ENCODE data around the gene ZNF804B.

DNA sequence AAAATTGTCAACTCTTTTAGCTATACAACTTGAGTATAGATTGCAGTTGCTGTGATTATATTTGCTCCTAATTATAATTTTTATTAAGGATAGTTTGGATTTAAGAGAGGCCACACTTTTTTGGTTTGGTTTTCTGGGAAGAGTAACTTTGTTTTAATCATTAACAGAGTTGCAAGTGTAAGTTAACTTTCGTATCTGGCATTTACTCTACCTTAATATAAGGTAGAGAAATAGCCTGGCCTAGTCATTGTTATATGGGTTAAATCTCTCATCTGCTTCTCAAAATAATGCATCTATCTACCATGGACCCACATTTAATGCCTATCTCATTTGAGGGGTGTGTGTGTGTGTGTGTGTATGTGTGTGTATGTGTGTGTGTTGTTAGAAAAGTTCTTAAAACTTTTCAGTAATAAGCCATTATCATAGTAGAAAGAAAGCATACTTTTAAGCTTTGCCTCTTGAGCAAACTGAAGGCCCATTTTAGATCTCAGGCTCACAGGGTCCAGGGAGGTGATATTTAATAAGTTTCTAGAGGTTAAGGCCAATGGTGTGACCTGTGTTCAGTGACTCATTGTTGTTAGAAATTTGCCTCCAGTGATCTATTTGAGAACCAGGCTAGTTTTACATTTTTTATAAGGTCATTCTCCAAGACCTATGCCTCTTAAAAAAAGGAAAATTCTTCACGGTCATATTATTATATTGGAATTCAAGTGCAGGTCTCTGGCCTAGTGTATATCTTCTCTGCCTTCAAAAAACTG, 47.0 kb downstream of the ZNF804B start:
- TF ChIP-seq, protein P1, sequence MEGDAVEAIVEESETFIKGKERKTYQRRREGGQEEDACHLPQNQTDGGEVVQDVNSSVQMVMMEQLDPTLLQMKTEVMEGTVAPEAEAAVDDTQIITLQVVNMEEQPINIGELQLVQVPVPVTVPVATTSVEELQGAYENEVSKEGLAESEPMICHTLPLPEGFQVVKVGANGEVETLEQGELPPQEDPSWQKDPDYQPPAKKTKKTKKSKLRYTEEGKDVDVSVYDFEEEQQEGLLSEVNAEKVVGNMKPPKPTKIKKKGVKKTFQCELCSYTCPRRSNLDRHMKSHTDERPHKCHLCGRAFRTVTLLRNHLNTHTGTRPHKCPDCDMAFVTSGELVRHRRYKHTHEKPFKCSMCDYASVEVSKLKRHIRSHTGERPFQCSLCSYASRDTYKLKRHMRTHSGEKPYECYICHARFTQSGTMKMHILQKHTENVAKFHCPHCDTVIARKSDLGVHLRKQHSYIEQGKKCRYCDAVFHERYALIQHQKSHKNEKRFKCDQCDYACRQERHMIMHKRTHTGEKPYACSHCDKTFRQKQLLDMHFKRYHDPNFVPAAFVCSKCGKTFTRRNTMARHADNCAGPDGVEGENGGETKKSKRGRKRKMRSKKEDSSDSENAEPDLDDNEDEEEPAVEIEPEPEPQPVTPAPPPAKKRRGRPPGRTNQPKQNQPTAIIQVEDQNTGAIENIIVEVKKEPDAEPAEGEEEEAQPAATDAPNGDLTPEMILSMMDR (conservative IDR thresholded peaks at IDR 0.05; ENCODE audit: low read depth, low read length): no peak
- no peak for TF ChIP-seq EZH2 (IDR thresholded peaks at IDR 0.05; ENCODE audit: borderline replicate concordance, low read depth, low read length, poor library complexity, severe bottlenecking)
